Esophagus muscularis mucosa (tissue), 4 donors: ENCODE measurements around the gene GON7.

Experiments used
- CTCF ChIP-seq, 3 experiments: fragments of 200-600 bp in 2 of 3; fragments of 450-650 bp in 1 of 3; sonication (generic) in 2 of 3; IDR thresholded peaks; one replicate each; pipeline ENCODE4 v1.5.1; 2017 to 2019; ENCODE audit warnings: antibody characterized with exemption in 3 of 3, mild to moderate bottlenecking in 2 of 3, moderate library complexity in 1 of 3
- EP300 ChIP-seq: sonication (generic); formaldehyde crosslinking; IDR thresholded peaks from one replicate; pipeline ENCODE4 v1.6.1; 2017; ENCODE audit warnings: antibody characterized with exemption
- POLR2A ChIP-seq: fragments of 450-650 bp; IDR thresholded peaks from one replicate; pipeline ENCODE4 v1.6.1; 2017; ENCODE audit warnings: antibody characterized with exemption, moderate library complexity, mild to moderate bottlenecking, low read depth
- POLR2AphosphoS5 ChIP-seq, 2 donors: sonication (generic); formaldehyde crosslinking; IDR thresholded peaks; one replicate each; pipeline ENCODE4 v1.6.1; 2017; ENCODE audit warnings: antibody characterized with exemption in 2 of 2

- TF ChIP-seq POLR2A (no peak), CTCF (IDR thresholded peaks at IDR 0.05) (no peak), EP300 (no peak), POLR2AphosphoS5 (IDR thresholded peaks at IDR 0.05) (no peak)
Measured at GRCh38 chr14:93200553-93200952, 6.3 kb downstream of the GON7 start.
